HG03095 (cell line): ENCODE data around the gene FBXO28.
A peak's percentile ranks its signal among the peaks of the same experiment; 100 is the strongest.
"Not testable (repeated sequence)": the region's sequence is repeated elsewhere in the genome, so short reads cannot be mapped to it uniquely, and the experiment has no call there.

ENCODE experiments used
- ATAC-seq: cut with Tn5 transposase; IDR thresholded peaks from one replicate; pipeline ENCODE4 v1.9.1; 2021; ENCODE audit warnings: moderate library complexity; ENCODE audit not compliant: unreplicated experiment

FBXO28 gene

DNA sequence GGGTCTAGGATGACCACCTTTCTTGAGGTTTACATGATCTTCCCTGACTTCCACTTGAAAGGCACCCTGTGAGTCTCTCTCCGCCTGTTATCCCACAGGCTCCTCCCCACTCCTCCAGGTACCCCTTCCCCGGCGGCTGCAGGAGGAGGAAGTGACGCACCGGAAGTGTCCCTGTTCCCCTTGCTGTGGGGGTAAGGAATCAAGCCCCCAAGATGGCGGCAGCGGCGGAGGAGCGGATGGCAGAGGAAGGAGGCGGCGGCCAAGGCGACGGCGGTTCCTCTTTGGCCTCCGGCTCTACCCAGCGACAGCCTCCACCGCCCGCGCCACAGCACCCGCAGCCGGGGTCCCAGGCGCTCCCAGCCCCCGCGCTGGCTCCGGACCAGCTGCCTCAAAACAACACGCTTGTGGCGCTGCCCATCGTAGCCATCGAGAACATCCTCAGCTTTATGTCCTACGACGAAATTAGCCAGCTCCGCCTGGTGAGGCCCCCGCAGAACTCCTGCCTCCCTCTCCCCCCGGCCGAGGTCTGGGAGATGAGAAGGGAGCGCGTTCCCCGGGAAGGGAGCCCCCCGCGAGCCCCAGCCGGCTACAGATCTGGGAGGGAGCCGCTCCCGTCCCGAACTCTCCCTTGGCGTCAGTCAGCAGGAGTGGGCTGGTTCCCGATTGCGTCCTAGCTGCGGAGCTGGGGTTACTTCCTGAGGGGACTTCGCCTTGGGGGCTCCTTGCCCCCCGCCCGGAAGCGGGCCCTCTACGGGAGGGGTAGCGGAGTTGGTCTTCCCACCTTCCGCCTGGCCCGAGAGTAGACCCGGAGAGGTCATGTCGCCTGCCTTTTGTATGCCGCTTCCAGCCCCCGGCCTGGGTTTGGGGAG is at the start of gene FBXO28:
Gene FBXO28 (plus strand): TSS at position 194 of the 869 bp plus-strand sequence. CDS start 19 bp downstream, at position 213.
- ATAC-seq = peak; percentile 98

DNA sequence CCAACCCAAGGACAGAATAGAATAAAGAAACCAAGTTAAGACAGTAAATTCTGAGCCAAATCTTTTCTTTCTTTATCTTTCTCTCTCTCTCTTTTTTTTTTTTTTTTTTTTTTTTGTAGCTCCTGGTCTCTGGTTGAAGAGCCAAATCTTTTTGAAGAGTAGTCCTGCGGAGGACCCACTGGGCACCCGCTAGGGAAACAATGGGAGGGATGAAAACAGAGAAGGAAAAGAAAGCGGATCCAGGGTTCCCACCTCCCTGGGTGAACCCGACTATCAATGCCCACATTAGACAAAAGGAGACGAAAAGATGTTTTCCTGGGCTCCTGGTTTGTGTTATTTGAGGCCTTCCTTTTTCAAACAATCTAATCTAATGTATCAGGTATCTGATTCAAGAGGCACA is 49.8 kb upstream of the FBXO28 start:
- no peak for ATAC-seq

- no peak for ATAC-seq
Measured at GRCh38 chr1:224065455-224065854, 48.5 kb upstream of the FBXO28 start.

GRCh38 chr1:224067207-224067606 is 46.7 kb upstream of the FBXO28 start:
- ATAC-seq = no peak

- no peak for ATAC-seq
Measured at GRCh38 chr1:224067621-224068457, 46.1 kb upstream of the FBXO28 start.

DNA sequence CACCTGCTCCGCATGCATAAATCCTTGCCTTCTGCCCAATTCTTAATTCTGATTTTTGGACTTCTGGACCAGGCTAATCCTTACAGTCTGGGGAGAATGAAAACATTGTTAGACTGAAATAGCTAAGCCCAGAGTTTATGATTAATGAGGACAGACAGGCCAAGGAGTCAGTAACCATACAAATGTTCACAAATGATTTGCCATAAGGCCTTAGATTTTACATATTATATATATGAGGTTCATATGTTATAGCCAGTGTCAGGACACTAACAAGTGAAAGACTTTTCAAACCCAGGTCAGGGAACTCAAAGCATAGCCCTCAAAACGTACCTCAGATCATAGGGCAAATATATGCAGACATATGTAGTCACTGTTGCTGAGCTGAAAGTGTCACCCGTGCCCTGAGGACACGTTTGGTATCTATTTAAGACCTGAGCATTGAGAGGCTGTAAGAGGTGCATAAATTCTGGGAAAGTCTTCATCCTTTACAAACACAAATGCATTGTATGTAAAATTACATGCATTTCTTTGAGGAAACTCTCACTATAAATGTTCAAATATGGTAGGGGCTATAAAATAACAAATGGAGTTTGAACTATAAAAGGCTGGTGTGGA is 45.3 kb upstream of the FBXO28 start:
- no peak for ATAC-seq

- no peak for ATAC-seq
Measured at GRCh38 chr1:224069138-224069537, 44.8 kb upstream of the FBXO28 start.

GRCh38 chr1:224070521-224070920 is 43.4 kb upstream of the FBXO28 start:
- no peak for ATAC-seq

DNA sequence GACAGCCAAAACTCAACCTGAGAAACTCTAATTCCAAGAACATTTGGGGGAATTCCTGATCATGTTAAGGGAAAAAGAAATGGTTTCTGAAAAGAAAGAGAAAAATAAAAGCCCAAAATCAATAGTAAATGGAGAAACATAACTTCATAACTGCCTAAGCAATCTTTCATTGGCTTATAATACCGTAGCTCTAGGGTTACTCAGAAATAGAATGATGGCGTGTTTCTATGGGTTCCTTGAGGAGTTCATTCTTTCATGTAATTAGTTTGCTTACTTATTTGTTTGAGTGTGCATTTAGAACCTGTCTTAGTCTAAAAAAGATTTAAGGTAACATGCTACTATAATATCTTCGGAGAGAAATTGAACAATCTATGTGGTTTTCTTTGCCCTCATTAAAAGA is 37.5 kb upstream of the FBXO28 start:
- no peak for ATAC-seq

GRCh38 chr1:224079644-224080043 is 34.3 kb upstream of the FBXO28 start:
- not testable (repeated sequence) for ATAC-seq

DNA sequence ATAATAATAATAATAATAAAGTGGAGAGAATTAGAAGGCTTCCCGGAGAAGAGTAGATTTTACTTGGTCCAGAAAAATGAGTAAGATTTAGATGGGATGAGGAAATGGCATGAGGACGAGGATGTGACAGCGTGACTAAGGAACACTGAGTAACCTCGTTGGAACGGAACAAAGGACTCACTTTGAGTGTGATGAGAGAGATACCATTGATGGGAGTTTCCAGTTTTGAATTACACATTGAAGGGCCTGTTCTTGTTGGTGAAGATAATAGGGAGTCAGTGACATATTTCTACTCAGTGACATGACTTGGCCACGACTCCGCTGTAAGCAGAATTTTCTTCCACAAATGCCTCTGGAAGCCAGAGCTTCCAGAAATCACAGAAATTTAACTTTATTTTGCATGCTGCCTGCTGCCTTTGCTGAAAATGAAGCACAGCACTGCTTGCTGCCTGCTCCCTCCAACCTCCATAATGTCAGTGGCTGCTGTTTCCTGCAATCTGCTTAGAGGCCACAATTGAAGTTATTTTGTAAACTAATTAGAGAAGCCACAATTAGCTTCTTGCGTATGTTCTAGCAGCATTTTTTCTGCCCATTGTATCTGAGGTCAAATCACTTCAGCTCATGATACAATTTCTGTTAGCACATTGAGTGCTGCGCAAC is 33.7 kb upstream of the FBXO28 start:
- no peak for ATAC-seq

DNA sequence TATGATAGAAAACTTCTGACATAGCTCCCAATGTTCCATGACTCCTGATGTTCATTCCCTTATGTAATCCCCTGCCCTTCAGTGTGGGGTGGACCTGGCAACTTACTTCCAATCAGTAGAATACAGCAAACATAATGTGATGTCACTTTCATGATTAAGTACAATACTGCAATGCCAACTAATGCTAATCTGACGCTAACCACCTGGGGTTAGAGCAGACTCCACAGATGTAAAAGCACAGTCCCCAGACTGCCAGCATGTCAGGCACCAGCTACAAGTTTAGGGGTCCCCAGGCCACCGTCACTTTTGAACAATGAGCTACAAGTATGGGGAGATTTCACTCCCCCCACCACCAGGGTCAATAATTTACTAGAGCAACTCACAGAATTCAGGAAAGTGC is 32.3 kb upstream of the FBXO28 start:
- ATAC-seq = no peak

DNA sequence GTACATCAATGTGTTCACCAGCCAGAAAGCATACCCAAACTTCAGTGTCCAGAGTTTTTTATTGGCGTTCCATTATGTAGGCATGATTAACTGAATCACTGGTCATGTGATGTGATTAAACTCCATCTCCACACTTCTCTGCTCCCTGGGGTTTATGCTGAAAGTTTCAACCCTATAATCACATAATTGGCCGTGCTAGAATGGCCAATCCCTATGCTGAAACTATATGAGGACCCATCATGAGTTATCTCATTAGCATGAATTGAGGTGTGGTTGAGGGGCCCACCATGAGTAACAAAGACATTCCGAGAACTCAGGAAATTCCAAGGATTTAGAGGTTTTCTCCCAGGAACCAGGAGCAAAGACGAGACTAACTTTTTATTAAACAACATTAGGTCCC is 31.8 kb upstream of the FBXO28 start:
- ATAC-seq = no peak

DNA sequence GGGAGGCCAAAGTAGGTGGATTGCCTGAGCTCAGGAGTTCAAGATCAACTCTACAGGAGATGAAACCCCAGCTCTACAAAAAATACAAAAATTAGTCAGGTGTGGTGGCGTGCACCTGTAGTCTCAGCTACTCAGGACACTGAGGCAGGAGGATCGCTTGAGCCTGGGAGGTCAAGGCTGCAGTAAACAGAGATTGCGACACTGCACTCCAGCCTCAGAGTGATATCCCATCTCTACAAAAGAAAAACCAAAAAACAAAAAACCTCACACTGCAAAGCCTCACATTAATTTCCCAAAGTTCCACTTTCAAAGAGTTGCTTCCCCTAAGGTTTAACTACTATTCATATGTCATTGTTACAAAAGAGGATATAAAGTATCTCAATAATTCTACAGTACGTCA is 29.0 kb upstream of the FBXO28 start:
- no peak for ATAC-seq

DNA sequence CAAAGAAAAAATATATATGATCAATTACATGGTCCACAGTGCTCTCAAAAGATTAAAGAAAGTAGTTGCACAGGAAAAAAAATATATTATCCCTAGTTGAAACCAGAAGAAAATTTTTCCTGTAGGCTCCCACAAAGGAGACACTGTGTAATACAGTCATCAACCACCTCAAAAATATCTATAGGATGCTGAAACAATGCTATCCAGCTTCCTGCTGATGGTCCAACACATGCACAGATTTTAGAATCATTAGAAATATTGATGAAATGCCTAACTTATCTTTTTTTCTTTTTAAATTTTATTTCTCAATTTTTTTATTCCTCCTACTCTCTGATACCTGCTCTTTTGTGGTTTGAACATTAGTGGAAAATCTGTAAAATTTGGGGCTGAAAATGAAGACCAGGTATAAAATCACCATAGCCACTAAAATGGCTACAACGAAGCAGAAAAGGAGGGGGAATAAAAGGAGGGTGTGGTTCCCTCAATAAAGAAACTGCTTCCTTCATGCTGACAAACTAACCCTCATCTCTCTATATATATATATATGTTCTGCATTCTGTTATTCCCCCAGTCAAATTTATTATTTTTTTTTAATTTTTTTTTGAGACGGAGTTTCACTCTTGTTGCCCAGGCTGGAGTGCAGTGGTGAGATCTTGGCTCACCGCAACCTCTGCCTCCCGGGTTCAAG is 28.3 kb upstream of the FBXO28 start:
- ATAC-seq = no peak

DNA sequence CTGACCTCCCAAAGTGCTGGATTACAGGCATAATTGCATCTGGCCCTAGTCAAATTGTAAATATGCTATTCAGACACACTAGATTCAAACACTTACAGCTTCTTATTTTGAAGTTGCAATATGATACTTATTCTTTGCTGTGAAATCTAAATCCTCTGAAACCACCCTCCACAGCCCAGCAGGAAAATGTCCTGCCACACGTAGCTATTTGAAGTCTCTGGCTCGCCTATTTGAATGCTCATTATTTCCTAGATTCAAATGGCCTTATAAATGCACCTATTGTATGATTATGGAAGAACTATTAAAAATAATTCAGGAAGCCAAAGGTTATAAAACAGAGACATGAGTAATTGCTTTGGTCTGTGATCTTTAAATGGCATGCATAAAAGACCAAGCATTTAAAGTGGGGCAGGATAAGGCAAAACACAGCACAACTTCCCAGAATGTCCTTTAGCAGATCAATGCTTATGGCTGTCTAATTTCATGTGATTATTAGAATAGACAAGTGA is 26.6 kb upstream of the FBXO28 start:
- ATAC-seq = no peak

DNA sequence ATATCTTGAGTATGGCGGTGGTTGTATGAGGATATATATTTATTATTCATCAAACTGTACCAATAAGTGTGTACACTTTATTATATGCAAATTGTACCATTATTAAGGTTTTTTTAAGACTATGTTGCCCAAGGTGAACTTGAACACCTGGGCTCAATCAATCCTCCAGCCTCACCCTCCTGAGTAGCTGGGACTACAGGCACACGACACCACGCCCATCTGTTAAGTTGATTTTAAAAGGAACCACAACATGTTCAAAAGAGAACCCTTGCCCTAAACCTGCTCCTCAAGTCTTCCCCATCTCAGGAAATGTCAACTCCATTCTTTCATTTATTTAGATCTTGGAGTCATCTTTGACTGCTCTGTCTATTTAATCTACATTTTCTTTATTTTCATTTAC is 24.3 kb upstream of the FBXO28 start:
- no peak for ATAC-seq

DNA sequence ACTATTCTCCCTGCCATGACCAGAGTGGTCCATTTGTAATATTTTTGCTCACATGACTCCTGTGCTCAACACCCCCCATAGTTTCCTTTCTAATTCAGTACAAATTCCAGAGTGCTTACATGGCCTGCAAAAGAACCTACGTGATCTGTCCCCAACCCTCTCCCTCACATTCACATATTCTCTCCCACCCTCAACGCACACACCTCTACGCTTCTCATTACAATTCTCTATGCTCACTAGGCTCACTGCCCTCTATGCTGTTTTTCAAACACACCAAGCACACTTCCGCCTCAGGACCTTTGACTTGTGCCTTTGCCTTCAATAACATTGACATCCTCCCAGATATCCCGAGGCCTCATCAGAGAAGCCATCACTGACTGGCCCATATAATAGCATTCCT is 23.8 kb upstream of the FBXO28 start:
- no peak for ATAC-seq

DNA sequence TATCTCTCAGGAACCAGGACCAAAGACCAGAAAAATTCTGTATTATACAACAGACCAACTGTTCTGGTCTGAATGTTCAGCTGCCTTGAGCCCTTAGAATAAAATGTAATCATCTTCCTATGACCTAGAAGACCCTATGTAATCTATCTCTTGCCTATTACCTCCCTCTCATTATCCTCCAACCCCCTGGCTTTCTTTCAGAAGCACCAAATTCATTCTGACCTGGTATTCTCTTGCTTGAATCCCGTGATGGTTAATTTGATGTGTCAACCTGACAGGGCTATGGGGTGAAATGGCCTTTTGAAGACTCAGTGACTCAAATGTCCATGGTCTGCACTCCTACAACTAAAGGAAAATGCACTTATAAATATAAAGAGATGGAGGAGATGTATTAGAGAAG is 21.8 kb upstream of the FBXO28 start:
- no peak for ATAC-seq

GRCh38 chr1:224092601-224093000 is 21.3 kb upstream of the FBXO28 start:
- ATAC-seq = no peak
